Endodermal cell (in vitro differentiated cells): ENCODE data around the gene SYT17. TPM values are rescaled to one million over a fixed set of nuclear protein-coding genes. Genes with fewer than 3 reads are reported as not detected.
A peak's percentile ranks its signal among the peaks of the same experiment; 100 is the strongest.

ENCODE experiments used
- DNase-seq: peaks from one replicate; pipeline ENCODE4 v3.0.0-alpha.2; 2017
- H3K27ac ChIP-seq: 2 replicates; pipeline ENCODE4 v1.5.1; 2013; ENCODE audit warnings: mild to moderate bottlenecking, low read depth, low read length, moderate library complexity
- H3K27me3 ChIP-seq: 2 replicates; pipeline ENCODE4 v1.6.1; 2013; ENCODE audit warnings: mild to moderate bottlenecking, low read length, moderate library complexity; ENCODE audit not compliant: insufficient read depth, control insufficient read depth, poor library complexity, severe bottlenecking
- H3K36me3 ChIP-seq: 2 replicates; pipeline ENCODE4 v1.7.0; 2013; ENCODE audit warnings: mild to moderate bottlenecking, low read length, moderate library complexity; ENCODE audit not compliant: control insufficient read depth, insufficient read depth
- H3K4me1 ChIP-seq: one replicate; pipeline ENCODE4 v1.7.0; 2013; ENCODE audit warnings: low read length; ENCODE audit not compliant: control insufficient read depth, insufficient read depth
- H3K4me3 ChIP-seq: 2 replicates; pipeline ENCODE4 v1.5.1; 2013; ENCODE audit warnings: mild to moderate bottlenecking, low read length, moderate library complexity
- H3K9ac ChIP-seq: 2 replicates; pipeline ENCODE4 v1.6.1; 2013; ENCODE audit warnings: mild to moderate bottlenecking, low read length, moderate library complexity; ENCODE audit not compliant: poor library complexity, severe bottlenecking; ENCODE audit errors: extremely low read depth
- H3K9me3 ChIP-seq: 2 replicates; pipeline ENCODE4 v1.6.1; 2013; ENCODE audit warnings: mild to moderate bottlenecking, low read length, moderate library complexity; ENCODE audit not compliant: control insufficient read depth
- H3K27ac Mint-ChIP-seq: 2 replicates; pipeline ENCODE4 v1.8.0; 2020; ENCODE audit warnings: mixed read lengths
- H3K27me3 Mint-ChIP-seq: 2 replicates; pipeline ENCODE4 v1.8.0; 2021; ENCODE audit warnings: mild to moderate bottlenecking, mixed read lengths; ENCODE audit not compliant: insufficient read depth
- H3K36me3 Mint-ChIP-seq: 2 replicates; pipeline ENCODE4 v1.8.0; 2020; ENCODE audit warnings: low read depth, mixed read lengths
- H3K4me1 Mint-ChIP-seq: 2 replicates; pipeline ENCODE4 v1.8.0; 2020; ENCODE audit warnings: mixed read lengths
- H3K4me3 Mint-ChIP-seq: 2 replicates; pipeline ENCODE4 v1.8.0; 2020; ENCODE audit warnings: mild to moderate bottlenecking, moderate library complexity, mixed read lengths
- H3K9me3 Mint-ChIP-seq: 2 replicates; pipeline ENCODE4 v1.8.0; 2020; ENCODE audit warnings: mild to moderate bottlenecking, mixed read lengths
- WGBS, 2 experiments: methylation state at CpG; one replicate each; pipeline versions ENCODE4 v1.1.5 to v1.1.7; 2013; ENCODE audit warnings: missing lambda C conversion rate in 2 of 2, mixed read lengths in 1 of 2; ENCODE audit not compliant: insufficient coverage in 1 of 2, insufficient read length in 1 of 2; 5-methylcytosine and 5-hydroxymethylcytosine counted together
- total RNA-seq, 2 donors: library from RNA; stranded (reverse); fragmentation: NEBNext Ultra II Directional in 1 of 2; extraction: Animal tissue kit (Norgen Biotek cat#: 25700) in 1 of 2; gene quantifications; 2 replicates in 1 of 2; 3 replicates in 1 of 2; pipeline ENCODE4 v1.2.1, GENCODE V29; 2021
- TF ChIP-seq, protein P1 (sequence below): fragments of 200-600 bp; sonication (generic); conservative IDR thresholded peaks from 2 replicates; pipeline ENCODE4 v1.5.0; 2021; ENCODE audit warnings: antibody characterized with exemption, mild to moderate bottlenecking

Gene SYT17
- total RNA-seq, 2 donors from 2014 or later: 11.2 to 11.5 TPM

DNA sequence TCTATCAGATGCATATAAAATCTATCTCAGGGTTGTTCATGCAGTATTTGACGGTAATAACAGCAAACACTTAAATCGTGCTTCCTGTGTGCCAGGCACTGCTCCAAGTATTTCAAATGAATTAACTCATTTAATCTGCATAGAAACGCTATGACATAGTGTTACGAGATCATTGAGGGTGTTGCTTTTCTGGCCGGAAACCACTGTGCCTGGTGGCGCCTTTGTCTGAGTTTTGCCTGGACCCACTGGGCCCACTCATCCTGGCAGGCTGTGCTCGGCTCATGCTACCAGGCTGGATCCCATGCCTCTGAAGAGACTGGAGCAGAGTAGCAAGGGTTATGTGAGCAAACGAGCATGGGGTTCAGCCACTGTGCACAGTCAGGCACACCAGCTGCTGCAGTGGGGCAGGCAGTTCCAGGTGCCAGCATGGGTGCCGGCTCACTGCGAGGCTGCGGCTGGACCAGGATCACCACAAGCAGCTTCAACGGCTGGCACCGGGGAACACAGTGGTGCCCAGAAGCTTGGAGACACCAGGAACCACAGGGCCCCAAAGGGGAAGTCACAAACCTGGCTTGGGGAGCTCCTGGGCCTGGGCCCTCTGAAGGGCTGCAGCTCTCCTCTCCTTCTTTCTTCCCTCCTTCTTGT, 71.6 kb downstream of the SYT17 start:
- Mint-ChIP-seq H3K27ac (peak overlapping the region; percentile 58), H3K27me3 (no peaks in the 10 kb centered on the region), H3K36me3 (peaks cover 31% of the 10 kb centered on the region), H3K4me1 (no peaks in the 10 kb centered on the region), H3K4me3 (no peak overlapping the region), H3K9me3 (peaks cover 21% of the 10 kb centered on the region)
- Histone ChIP-seq H3K9me3 (peaks cover 54% of the 10 kb centered on the region), H3K36me3 (peaks cover 56% of the 10 kb centered on the region), H3K27ac (no peak overlapping the region), H3K27me3 (no peaks in the 10 kb centered on the region), H3K4me1 (peaks cover 7% of the 10 kb centered on the region), H3K9ac (no peak overlapping the region), H3K4me3 (no peak overlapping the region)
- no peak for DNase-seq
- WGBS, 2 experiments: 95 to 96% methylated on average over 10 to 13 of the region's 13 CpGs
- TF ChIP-seq, protein P1, sequence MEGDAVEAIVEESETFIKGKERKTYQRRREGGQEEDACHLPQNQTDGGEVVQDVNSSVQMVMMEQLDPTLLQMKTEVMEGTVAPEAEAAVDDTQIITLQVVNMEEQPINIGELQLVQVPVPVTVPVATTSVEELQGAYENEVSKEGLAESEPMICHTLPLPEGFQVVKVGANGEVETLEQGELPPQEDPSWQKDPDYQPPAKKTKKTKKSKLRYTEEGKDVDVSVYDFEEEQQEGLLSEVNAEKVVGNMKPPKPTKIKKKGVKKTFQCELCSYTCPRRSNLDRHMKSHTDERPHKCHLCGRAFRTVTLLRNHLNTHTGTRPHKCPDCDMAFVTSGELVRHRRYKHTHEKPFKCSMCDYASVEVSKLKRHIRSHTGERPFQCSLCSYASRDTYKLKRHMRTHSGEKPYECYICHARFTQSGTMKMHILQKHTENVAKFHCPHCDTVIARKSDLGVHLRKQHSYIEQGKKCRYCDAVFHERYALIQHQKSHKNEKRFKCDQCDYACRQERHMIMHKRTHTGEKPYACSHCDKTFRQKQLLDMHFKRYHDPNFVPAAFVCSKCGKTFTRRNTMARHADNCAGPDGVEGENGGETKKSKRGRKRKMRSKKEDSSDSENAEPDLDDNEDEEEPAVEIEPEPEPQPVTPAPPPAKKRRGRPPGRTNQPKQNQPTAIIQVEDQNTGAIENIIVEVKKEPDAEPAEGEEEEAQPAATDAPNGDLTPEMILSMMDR: no peak

DNA sequence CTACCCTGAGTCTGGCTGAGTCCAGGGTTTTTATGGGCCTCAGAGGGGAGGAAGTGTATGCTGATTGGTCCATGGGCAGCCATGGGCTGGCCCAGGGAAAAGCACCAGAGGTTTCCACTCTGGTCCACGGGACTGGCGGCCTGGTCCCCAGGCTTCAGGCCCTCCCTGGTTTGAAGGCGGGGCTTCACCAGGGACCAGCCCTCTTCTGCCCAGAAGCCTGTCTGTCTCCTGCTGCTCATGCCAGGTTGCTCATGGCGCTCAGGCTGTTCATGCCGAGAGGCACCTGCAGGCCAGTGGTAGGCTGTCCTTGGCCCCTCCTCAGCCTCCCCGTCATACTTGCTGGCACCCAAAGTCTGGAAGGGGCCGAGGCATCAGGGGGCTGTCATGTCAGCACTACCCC, 72.5 kb downstream of the SYT17 start:
- Histone ChIP-seq H3K27ac (no peak overlapping the region), H3K36me3 (peaks cover 48% of the 10 kb centered on the region), H3K4me1 (peaks cover 7% of the 10 kb centered on the region), H3K9me3 (peaks cover 45% of the 10 kb centered on the region), H3K27me3 (no peaks in the 10 kb centered on the region), H3K9ac (no peak overlapping the region), H3K4me3 (no peak overlapping the region)
- peaks cover 14% of the 10 kb centered on the region for H3K9me3 Mint-ChIP-seq
- no peaks in the 10 kb centered on the region for H3K27me3 Mint-ChIP-seq
- peaks cover 25% of the 10 kb centered on the region for H3K36me3 Mint-ChIP-seq
- 91 to 92% methylated on average over 3 to 7 of the region's 7 CpGs for WGBS, 2 experiments
- DNase-seq: peak; percentile 60
- no peak overlapping the region for H3K27ac Mint-ChIP-seq
- H3K4me3 Mint-ChIP-seq: no peak overlapping the region
- TF ChIP-seq, protein P1: no peak
- H3K4me1 Mint-ChIP-seq: peaks cover 1% of the 10 kb centered on the region

DNA sequence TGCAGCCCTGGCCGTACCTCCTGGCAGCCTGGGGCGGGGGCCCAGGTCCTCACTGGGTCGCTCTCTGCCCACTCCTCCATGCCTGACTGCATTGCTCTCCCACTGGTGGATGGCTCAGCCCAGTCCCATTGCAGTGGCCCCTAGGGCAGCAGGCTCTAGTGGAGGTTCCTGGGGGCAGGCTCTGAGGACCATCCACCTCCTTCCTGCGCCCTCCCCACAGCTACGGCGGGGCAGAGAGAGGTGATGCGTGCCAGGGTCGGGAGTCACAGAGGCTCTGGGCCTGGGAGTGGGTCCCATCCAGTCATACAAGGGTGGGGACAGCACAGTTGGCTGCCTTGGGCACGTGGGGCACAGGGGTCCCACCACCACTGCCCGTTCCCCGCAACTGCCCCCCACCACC, 73.5 kb downstream of the SYT17 start:
- H3K27me3 ChIP-seq: no peaks in the 10 kb centered on the region
- peaks cover 7% of the 10 kb centered on the region for H3K4me1 ChIP-seq
- 95 to 100% methylated on average over 4 to 11 of the region's 11 CpGs for WGBS, 2 experiments
- no peak for DNase-seq
- no peak overlapping the region for H3K27ac Mint-ChIP-seq
- no peak overlapping the region for H3K4me3 ChIP-seq
- H3K4me1 Mint-ChIP-seq: peaks cover 3% of the 10 kb centered on the region
- TF ChIP-seq, protein P1: no peak
- H3K36me3 Mint-ChIP-seq: peaks cover 14% of the 10 kb centered on the region
- H3K36me3 ChIP-seq: peaks cover 41% of the 10 kb centered on the region
- no peak overlapping the region for H3K9ac ChIP-seq
- H3K27ac ChIP-seq: no peak overlapping the region
- H3K4me3 Mint-ChIP-seq: no peak overlapping the region
- no peaks in the 10 kb centered on the region for H3K27me3 Mint-ChIP-seq
- peaks cover 4% of the 10 kb centered on the region for H3K9me3 Mint-ChIP-seq
- peaks cover 35% of the 10 kb centered on the region for H3K9me3 ChIP-seq
